Measurements from ENCODE around the gene POU3F3.

DNA sequence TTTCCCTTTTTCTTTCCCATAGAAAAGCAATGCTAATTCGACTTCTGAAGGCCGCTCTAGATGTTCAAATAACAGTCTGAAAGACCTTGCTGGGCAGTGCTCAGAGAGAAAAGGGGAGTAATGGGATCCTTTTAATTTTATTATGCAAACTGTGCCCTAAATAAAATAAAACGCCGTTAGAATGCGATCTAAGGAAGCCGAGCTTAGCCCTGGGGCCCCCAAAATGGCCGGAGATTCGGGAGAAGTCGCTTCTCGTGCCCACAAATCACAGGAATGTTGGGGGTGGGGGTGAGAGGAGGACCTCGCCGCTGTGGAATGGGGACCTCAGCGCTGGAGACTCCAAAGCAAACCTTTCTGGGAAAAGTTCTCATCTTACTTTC is 8.4 kb upstream of the POU3F3 start:
- no peak for TF ChIP-seq CTCF (IDR thresholded peaks at IDR 0.05; ENCODE audit: control extremely low read depth in 1 of 3, insufficient read depth in 1 of 3, low read depth in 1 of 3, low read length in 3 of 3)
- no peak for TF ChIP-seq USF2 (IDR thresholded peaks at IDR 0.05; ENCODE audit: low read length)
- TF ChIP-seq EZH2 (IDR thresholded peaks at IDR 0.05; ENCODE audit: low read depth, low read length, severe bottlenecking): no peak
- no peak for TF ChIP-seq CHD1 (IDR thresholded peaks at IDR 0.05; ENCODE audit: low read depth, low read length)
- TF ChIP-seq POLR2A (IDR thresholded peaks at IDR 0.05; ENCODE audit: control extremely low read depth in 1 of 2, low read depth in 2 of 2, low read length in 2 of 2): no peak
- no peak for TF ChIP-seq HDAC6 (IDR thresholded peaks at IDR 0.05; ENCODE audit: low read depth, low read length)
- no peak for TF ChIP-seq RNF2 (IDR thresholded peaks at IDR 0.05; ENCODE audit: borderline replicate concordance, low read depth, low read length, missing control alignments, poor library complexity, severe bottlenecking)
- TF ChIP-seq TEAD4 (IDR thresholded peaks at IDR 0.05; ENCODE audit: low read depth, low read length): no peak
- no peak for TF ChIP-seq NRF1 (IDR thresholded peaks at IDR 0.05; ENCODE audit: low read depth, low read length)
- TF ChIP-seq POLR2AphosphoS5 (IDR thresholded peaks at IDR 0.05; ENCODE audit: low read depth, low read length): no peak
- no peak for TF ChIP-seq GTF2F1 (IDR thresholded peaks at IDR 0.05; ENCODE audit: borderline replicate concordance, low read depth, low read length)
